ENCODE measurements around the gene AKAP1.

AKAP1 gene

GRCh38 chr17:57164814-57165213 is 79.8 kb downstream of the AKAP1 start:
- no peak for DNase-seq

- no peak for DNase-seq
Measured at GRCh38 chr17:57165754-57166153, 80.7 kb downstream of the AKAP1 start.

GRCh38 chr17:57166803-57167202 is 81.8 kb downstream of the AKAP1 start:
- DNase-seq: no peak

- no peak for DNase-seq
Measured at GRCh38 chr17:57168695-57169094, 83.6 kb downstream of the AKAP1 start.

DNA sequence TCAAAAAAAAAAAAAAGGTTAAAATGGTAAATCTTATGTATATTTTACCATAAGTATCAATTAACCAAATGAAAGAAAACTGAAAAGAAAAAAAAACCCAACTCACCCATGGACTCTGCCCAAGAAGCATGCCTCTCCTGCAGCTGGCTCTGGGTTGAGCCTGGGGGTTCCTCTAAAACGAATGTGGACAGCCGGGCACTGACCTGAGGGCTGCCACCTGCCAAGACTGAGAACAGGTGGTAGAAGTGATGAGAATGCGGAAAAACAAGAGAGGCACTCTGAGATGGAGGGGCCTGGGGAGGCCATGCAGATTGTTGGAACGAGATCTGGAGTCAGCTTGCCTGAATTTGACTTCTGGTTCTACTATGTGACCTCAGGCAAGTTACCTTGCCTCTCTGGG is 85.8 kb downstream of the AKAP1 start:
- no peak for DNase-seq

Data from amygdala (tissue), 56 donors.